Measurements from ENCODE around the gene CCSER1.
"Not testable (repeated sequence)": the region's sequence is repeated elsewhere in the genome, so short reads cannot be mapped to it uniquely, and the experiment has no call there.

The CCSER1 gene

GRCh38 chr4:91590260-91590659 is 1463.1 kb downstream of the CCSER1 start:
- DNase-seq (ENCODE audit: low read depth) = no peak

- no peak for DNase-seq (ENCODE audit: low read depth)
These were observed 1464.9 kb downstream of the CCSER1 start for GRCh38 chr4:91592125-91592524.

DNA sequence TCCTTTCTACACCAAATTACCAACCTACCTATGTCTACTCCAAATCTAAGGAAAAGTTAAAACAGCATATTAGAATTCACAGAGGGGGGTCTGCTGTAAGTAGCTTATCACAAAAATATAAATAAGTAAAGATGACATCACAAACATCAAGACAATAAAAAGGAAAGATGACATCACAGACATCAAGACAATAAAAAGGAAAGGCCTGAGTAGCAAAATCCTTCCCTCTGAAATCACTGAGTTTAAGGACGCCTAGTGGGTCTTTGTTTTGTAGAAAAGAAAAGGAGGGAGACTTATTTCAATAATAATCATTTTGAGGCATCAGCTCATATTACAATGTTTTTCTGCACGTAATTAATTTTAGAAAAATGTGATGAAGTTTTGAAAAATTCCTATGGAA is 1469.5 kb downstream of the CCSER1 start:
- DNase-seq (ENCODE audit: low read depth) = no peak

DNA sequence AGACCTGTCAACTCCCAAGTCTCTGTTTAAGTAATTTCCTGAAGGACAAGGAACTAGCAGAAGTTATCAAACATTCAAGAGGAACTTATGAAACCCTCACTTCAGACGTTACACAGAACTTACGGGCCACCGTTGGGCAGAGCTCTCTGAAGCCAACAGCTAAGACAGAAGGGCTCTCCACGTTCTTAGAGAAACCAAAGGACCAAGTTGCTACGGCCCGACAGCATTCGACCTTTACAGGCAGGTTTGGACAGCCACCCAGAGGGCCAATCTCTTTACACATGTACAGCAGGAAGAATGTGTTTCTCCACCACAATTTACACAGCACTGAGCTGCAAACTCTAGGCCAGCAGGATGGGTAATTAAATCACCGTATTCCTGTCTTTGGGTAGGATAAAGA is 1471.5 kb downstream of the CCSER1 start:
- DNase-seq (ENCODE audit: low read depth) = no peak

DNA sequence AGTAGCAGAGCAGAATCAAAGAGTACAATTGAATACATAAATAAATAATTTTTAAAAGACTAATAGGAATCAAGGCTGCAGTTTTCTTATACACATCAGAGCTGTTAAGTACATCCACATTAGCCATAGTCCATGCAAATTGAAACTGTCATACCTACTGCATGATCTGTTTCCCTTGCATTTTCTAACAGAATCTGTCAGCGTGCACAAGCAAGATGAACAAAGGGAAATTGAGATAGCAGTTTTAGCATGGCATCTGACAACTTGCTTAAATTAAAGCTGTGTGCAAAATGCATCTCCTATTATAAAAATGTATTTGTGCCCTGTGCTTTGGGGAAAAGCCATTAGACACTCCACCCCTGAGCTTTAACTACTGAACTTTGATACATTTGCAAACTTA is 1473.1 kb downstream of the CCSER1 start:
- DNase-seq (ENCODE audit: low read depth) = no peak

DNA sequence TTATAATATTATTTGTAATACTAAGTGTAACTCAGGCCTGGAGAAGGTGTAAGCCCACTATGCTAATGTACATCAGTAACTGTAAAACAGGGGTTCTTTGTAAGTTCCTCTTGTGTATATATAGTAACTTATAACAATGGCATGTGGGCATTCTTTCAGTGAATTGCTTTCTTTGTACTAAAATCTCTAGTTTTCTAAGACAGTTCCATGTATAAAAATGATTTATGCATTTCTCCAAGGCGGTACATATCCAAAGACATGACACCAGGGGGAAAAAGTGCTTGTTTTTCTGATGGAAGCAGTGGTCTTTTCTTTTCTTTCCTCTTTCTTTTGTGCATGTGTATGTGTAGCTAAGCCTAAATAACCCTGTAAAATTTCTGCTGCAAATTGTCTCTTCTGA is 1474.2 kb downstream of the CCSER1 start:
- no peak for DNase-seq (ENCODE audit: low read depth)

DNA sequence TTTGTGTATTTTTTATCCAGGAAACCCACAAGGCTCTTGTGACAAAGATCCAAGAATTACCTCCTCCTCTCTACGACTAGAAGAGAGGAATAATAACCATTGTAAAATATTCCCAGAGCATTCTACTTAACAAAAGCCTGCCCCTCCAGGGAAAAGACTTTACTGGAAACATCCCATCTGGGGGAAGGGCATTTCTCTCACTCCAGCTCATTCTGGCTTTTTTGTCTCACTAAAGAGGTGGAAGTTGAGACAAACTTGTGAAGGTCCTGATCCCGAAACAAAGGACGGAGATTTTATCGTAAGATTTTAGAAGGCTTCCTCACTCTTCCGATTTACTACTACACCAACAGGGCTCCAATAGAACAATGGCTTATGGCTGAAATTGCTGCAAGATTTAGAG is 1484.6 kb downstream of the CCSER1 start:
- DNase-seq (ENCODE audit: low read depth) = no peak

GRCh38 chr4:91620952-91621351 is 1493.8 kb downstream of the CCSER1 start:
- DNase-seq (ENCODE audit: low read depth) = no peak

- DNase-seq (ENCODE audit: low read depth) = no peak
These were observed 1494.3 kb downstream of the CCSER1 start for GRCh38 chr4:91621446-91621845.

DNA sequence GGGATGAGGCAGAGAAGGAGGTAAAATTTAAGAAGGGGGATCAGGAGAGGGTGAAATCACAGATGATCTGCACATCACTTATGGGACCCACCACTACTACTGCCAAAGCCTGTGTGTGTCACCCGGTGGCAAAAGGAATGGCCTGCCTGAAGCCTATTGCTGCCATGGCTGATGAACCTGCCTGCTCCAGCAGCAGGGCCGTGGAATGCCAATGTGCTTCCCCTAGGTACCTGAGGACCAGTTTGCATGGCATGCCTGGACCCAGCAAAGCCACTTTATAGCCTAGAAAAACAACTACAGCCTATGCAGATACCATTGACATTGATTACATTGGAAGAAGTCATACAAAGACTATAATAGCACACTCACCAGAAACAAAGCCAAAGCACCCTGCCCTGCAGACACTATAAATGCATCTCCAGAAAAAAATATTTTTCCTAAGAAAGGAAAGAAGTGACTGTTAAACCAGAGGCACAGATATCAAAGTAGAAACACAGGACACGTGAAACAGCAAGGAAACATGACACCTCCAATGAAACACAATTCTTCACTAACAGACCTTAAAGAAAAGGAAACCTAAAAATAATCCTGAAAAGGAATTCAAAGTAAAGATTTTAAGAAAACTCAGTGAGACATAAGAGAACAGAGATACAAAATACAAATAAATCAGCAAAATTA is 1495.9 kb downstream of the CCSER1 start:
- no peak for DNase-seq (ENCODE audit: low read depth)

DNA sequence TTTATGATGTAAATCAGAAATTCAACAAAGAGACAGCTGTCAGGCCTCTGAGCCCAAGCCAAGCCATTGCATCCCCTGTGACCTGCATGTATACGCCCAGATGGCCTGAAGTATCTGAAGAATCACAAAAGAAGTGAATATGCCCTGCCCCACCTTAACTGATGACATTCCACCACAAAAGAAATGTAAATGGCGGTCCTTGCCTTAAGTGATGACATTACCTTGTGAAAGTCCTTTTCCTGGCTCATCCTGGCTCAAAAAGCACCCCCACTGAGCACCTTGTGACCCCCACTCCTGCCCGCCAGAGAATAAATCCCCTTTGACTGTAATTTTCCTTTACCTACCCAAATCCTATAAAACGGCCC is 1496.4 kb downstream of the CCSER1 start:
- DNase-seq (ENCODE audit: low read depth) = not testable (repeated sequence)

GRCh38 chr4:91630054-91630453 is 1502.9 kb downstream of the CCSER1 start:
- DNase-seq (ENCODE audit: low read depth) = no peak

DNA sequence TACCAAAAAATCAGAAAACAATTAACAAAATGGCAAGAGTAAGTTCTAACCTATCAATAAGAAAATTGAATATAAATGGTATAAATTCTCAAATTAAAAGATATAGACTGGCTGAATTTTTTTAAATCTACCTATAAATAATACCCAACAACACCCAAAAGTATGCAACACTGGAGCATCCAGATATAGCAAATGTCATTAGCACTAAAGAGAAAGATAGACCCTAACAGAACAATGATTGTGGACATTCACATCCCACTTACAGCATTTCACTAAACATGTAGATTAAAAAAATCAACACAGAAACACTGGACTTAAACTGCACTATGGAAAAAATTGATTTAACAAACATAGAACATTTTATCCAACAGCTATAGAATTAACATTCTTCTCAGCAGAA is 1503.6 kb downstream of the CCSER1 start:
- no peak for DNase-seq (ENCODE audit: low read depth)

- DNase-seq (ENCODE audit: low read depth) = no peak
These were observed 1504.1 kb downstream of the CCSER1 start for GRCh38 chr4:91631335-91631734.

- no peak for DNase-seq (ENCODE audit: low read depth)
These were observed 1508.9 kb downstream of the CCSER1 start for GRCh38 chr4:91636083-91636482.

Data from T-helper 22 cell (primary cell).